Kidney epithelial cell (primary cell): ENCODE measurements around the gene SYTL3. TPM values are rescaled to one million over a fixed set of nuclear protein-coding genes. Genes with fewer than 3 reads are reported as not detected.

Experiments
- DNase-seq: peaks from one replicate; pipeline ENCODE4 v3.0.0-alpha.2; 2010; ENCODE audit warnings: low read depth
- H3K27me3 ChIP-seq: 2 replicates; pipeline ENCODE4 v1.6.0; 2011; ENCODE audit warnings: low read length; ENCODE audit not compliant: control insufficient read depth, insufficient read depth
- H3K36me3 ChIP-seq: 2 replicates; pipeline ENCODE4 v1.5.1; 2011; ENCODE audit warnings: low read length; ENCODE audit not compliant: control insufficient read depth, insufficient read depth
- H3K4me3 ChIP-seq: 2 replicates; pipeline ENCODE4 v1.5.1; 2011; ENCODE audit warnings: low read depth, mild to moderate bottlenecking, control low read depth, low read length
- total RNA-seq: library from RNA; depleted of rRNA; stranded (reverse); fragments of >200 nt; gene quantifications from 2 replicates; pipeline ENCODE4 v1.2.3, GENCODE V29; 2015
- TF ChIP-seq, protein P1 (sequence below): IDR thresholded peaks from 2 replicates; pipeline ENCODE4 v1.5.1; 2011; ENCODE audit warnings: mild to moderate bottlenecking, moderate library complexity, low read length, control low read depth, inconsistent platforms; ENCODE audit not compliant: insufficient read depth, poor library complexity, severe bottlenecking

SYTL3 gene
- total RNA-seq, 1 donor from 2014 or later: 3.6 TPM

DNA sequence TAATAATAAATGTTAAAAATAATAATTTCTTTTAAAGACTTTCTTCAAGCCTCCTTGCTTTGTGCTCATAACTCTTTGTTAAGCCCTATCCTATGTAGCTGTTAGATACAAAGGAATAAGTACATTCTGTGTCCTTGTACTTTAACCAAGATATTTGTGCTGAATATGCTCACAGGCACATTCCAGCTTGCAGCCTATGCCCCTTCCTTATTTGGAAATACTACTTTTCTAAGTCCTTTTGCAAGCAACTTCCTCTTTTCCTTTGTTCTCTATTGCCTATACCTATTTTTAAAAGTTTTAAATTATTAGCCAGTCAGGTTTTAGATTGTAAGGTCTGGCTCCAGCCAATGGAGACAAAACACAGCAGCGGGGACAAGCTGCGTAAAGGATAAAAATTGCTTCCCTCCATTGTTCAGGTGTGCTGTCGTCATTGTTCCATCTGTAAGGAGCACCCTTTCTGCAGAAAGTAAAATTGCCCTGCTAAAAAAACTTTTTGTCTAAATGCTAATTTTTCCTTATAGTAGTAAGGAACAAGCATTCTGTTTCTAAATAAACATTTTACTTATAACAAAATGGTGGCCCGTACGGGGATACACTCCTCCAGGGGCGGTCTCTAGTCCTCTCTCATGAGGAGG is 80.2 kb downstream of the SYTL3 start:
- TF ChIP-seq, protein P1, sequence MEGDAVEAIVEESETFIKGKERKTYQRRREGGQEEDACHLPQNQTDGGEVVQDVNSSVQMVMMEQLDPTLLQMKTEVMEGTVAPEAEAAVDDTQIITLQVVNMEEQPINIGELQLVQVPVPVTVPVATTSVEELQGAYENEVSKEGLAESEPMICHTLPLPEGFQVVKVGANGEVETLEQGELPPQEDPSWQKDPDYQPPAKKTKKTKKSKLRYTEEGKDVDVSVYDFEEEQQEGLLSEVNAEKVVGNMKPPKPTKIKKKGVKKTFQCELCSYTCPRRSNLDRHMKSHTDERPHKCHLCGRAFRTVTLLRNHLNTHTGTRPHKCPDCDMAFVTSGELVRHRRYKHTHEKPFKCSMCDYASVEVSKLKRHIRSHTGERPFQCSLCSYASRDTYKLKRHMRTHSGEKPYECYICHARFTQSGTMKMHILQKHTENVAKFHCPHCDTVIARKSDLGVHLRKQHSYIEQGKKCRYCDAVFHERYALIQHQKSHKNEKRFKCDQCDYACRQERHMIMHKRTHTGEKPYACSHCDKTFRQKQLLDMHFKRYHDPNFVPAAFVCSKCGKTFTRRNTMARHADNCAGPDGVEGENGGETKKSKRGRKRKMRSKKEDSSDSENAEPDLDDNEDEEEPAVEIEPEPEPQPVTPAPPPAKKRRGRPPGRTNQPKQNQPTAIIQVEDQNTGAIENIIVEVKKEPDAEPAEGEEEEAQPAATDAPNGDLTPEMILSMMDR: no peak
- Histone ChIP-seq H3K36me3 (no peaks in the 10 kb centered on the region), H3K4me3 (no peak overlapping the region), H3K27me3 (no peaks in the 10 kb centered on the region)
- DNase-seq: no peak

DNA sequence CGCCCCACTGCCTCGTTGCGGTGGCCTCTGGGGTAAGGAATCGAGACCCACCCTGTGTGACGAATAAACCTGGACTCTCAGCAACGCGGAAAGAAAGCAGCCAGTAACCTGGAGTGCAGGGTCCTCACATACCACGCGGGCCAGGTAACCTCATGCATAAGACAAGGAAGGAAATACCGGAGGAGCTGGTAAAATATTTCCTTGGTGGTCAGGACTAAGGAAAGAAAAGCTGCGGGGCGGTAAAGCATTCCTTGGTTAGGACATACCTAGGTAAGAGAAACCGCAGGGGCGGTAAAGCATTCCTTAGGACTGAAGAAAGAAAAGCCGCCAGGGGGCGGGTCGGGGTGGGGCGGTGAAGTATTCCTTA is 80.7 kb downstream of the SYTL3 start:
- Histone ChIP-seq H3K36me3 (no peaks in the 10 kb centered on the region), H3K27me3 (no peaks in the 10 kb centered on the region), H3K4me3 (no peak overlapping the region)
- TF ChIP-seq, protein P1: no peak
- no peak for DNase-seq

DNA sequence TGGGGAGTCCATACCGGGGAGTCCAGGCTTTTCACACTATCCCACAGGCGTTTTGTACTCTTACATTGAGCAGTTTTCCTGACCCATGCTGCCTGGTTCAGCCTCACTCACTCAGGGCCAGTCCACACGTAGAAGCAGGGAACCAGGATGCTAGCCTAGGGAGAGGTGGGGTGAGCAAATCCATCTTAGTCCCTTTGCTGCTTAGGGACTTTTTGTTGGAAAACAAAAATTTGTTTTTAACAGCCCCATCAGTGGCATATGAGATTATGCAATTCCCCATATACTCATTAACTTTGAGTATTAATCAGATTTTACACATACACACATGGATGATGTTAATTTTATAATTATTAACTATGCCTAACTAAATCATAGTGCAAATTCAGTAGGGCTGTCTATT is 85.2 kb downstream of the SYTL3 start:
- TF ChIP-seq, protein P1: no peak
- Histone ChIP-seq H3K4me3 (no peak overlapping the region), H3K36me3 (no peaks in the 10 kb centered on the region), H3K27me3 (no peaks in the 10 kb centered on the region)
- no peak for DNase-seq

DNA sequence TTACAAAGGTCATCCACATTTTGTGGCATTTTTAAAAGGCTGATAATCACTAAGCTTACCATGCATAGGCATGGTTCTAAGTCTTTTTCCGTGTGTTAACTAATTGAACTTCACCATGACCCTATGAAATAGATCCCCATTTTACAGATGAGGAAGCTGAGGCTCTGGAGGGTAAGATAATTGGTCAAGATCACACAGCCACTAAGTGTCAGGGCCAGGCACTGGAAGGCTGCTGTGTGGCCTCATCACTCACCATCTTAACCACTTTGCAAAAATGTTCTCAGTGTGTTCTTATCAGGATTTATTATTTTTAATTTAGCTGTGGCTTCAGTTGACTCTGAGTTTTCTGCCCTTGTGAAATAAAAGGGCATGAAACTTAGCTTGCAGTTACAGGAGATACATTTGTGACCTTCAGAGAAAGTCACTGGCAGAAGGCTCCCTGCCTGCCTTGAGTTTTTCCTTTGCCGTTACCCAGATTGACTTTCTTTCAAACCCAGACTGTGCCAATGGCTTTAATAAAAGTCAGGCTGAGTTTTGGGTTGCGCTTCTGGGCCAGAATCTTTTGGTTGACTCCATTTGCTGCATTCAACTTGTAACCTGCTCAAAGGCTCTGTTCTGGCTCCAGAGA is 87.3 kb downstream of the SYTL3 start:
- Histone ChIP-seq H3K4me3 (no peak overlapping the region), H3K27me3 (no peaks in the 10 kb centered on the region), H3K36me3 (no peaks in the 10 kb centered on the region)
- no peak for DNase-seq
- TF ChIP-seq, protein P1: no peak

DNA sequence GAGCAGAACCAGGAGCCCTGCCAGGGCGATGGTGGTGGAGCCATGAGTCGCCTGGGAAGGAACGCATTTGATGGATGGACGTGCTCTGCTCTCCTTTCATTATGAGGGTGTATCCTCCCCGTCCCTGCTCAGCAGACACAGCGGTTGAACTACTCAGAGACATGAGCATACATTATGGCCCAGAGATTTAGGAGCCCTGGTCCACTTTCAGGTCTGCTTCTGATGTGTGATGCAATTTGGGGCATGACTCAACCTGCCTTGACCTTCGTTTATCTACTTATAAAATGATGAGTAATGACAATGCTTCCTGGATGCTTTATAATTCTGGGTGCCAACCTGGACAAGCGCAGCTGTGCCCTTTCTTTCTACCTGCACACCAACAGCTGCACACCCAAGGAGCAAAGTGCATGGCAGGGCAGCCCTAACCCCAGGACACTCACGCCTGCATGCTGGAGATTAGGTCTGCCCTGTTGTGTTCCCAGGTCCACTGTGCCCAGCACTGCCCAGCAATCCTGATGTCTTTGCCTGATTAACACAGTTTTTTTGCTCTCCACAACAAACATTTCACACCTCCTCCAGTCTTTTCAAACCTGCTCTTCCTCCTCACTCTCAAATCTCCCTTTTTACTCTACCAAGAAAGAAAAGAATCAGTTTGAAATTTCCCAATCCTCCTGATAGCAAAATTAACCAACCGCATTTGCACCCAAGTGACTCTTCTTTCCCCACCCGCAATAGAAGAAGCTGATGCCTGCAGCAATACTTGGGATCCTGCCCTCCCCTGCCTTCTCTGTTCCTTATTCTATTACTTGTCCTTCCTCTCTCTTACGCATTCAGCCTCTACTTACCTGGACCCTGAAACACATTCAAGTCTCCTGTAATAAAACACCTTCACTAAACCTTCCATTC is 88.1 kb downstream of the SYTL3 start:
- Histone ChIP-seq H3K27me3 (no peaks in the 10 kb centered on the region), H3K36me3 (no peaks in the 10 kb centered on the region), H3K4me3 (no peak overlapping the region)
- TF ChIP-seq, protein P1: no peak
- DNase-seq: no peak
